Tibial artery (tissue), 4 donors: ENCODE data around the gene OR11H7.
A peak's percentile ranks its signal among the peaks of the same experiment; 100 is the strongest.

ENCODE experiments used
- DNase-seq, 2 donors: peaks; one replicate each; pipeline ENCODE4 v3.0.0-alpha.2; 2019
- H3K27ac ChIP-seq, 2 donors: fragments of 200-600 bp; sonication (generic) in 1 of 2; 1 replicate in 1 of 2; 2 replicates in 1 of 2; pipeline ENCODE4 v1.5.1; 2018 to 2019; ENCODE audit warnings: mild to moderate bottlenecking in 1 of 2
- H3K27me3 ChIP-seq, 2 donors: fragments of 200-600 bp; sonication (generic) in 1 of 2; one replicate each; pipeline versions ENCODE4 v1.5.1 to v1.6.0; 2016 to 2019
- H3K36me3 ChIP-seq, 3 donors: fragments of 200-600 bp; sonication (generic) in 2 of 3; one replicate each; pipeline ENCODE4 v1.5.1; 2016 to 2019; ENCODE audit warnings: mild to moderate bottlenecking in 2 of 3
- H3K4me1 ChIP-seq, 4 donors: fragments of 200-600 bp; sonication (generic) in 2 of 4; 1 replicate in 3 of 4; 2 replicates in 1 of 4; pipeline ENCODE4 v1.5.1; 2016 to 2019
- H3K4me3 ChIP-seq, 2 donors: fragments of 200-600 bp; sonication (generic) in 1 of 2; 1 replicate in 1 of 2; 2 replicates in 1 of 2; pipeline ENCODE4 v1.5.1; 2018 to 2019; ENCODE audit warnings: mild to moderate bottlenecking in 2 of 2
- H3K9me3 ChIP-seq, 3 donors: fragments of 200-600 bp; sonication (generic) in 1 of 3; one replicate each; pipeline ENCODE4 v1.5.1; 2016 to 2019
- CTCF ChIP-seq, 2 experiments: fragments of 200-600 bp in 1 of 2; fragments of 450-650 bp in 1 of 2; IDR thresholded peaks; one replicate each; pipeline ENCODE4 v1.5.1; 2017 to 2019; ENCODE audit warnings: antibody characterized with exemption in 2 of 2, mild to moderate bottlenecking in 1 of 2, moderate library complexity in 1 of 2
- intact Hi-C: fragments of 100-400 bp; cut with DNase I; formaldehyde crosslinking; loops from one replicate; pipeline ENCODE4 v1.15.0; 2023; ENCODE audit warnings: low total_unique reads

The OR11H7 gene

GRCh38 chr14:20228681-20229080 lies at the start of gene OR11H7:
Gene OR11H7 (plus strand): TSS chr14:20228981.
- peaks cover 0 to 12% (median 12%) of the 10 kb centered on the region in 3 donors for H3K9me3 ChIP-seq
- no peak within 1 kb of the TSS for H3K27ac ChIP-seq
- H3K4me1 ChIP-seq, result no peaks in the 10 kb centered on the region
- no peaks in the 10 kb centered on the region for H3K27me3 ChIP-seq
- H3K36me3 ChIP-seq, result no peaks in the 10 kb centered on the region
- no peak for TF ChIP-seq CTCF (IDR thresholded peaks at IDR 0.05)
- intact Hi-C loops, result no loop called here
- H3K4me3 ChIP-seq, result no peak within 1 kb of the TSS
- DNase-seq, result no peak

- no peak overlapping the region for H3K4me3 ChIP-seq
- H3K27ac ChIP-seq, result no peak overlapping the region
- no peak for TF ChIP-seq CTCF (IDR thresholded peaks at IDR 0.05)
- H3K4me1 ChIP-seq, result no peaks in the 10 kb centered on the region
- peak in 1 of 2 donors; percentile 38 for DNase-seq
- H3K27me3 ChIP-seq, result no peaks in the 10 kb centered on the region
- intact Hi-C loops, result no loop called here
- no peaks in the 10 kb centered on the region for H3K36me3 ChIP-seq
- H3K9me3 ChIP-seq, result no peaks in the 10 kb centered on the region
Observed at GRCh38 chr14:20179218-20179617, 49.6 kb upstream of the OR11H7 start.

GRCh38 chr14:20179880-20180279 lies 48.9 kb upstream of the OR11H7 start:
- intact Hi-C loops, result no loop called here
- DNase-seq, result no peak
- no peak overlapping the region for H3K4me3 ChIP-seq
- H3K4me1 ChIP-seq, result no peaks in the 10 kb centered on the region
- no peak overlapping the region for H3K27ac ChIP-seq
- TF ChIP-seq CTCF (IDR thresholded peaks at IDR 0.05), result no peak
- no peaks in the 10 kb centered on the region for H3K36me3 ChIP-seq
- H3K9me3 ChIP-seq, result no peaks in the 10 kb centered on the region
- no peaks in the 10 kb centered on the region for H3K27me3 ChIP-seq

- H3K27ac ChIP-seq, result no peak overlapping the region
- H3K27me3 ChIP-seq, result no peaks in the 10 kb centered on the region
- no peaks in the 10 kb centered on the region for H3K9me3 ChIP-seq
- intact Hi-C loops, result no loop called here
- no peak for DNase-seq
- no peaks in the 10 kb centered on the region for H3K36me3 ChIP-seq
- TF ChIP-seq CTCF (IDR thresholded peaks at IDR 0.05), result no peak
- no peaks in the 10 kb centered on the region for H3K4me1 ChIP-seq
- no peak overlapping the region for H3K4me3 ChIP-seq
Observed at GRCh38 chr14:20180486-20180885, 48.3 kb upstream of the OR11H7 start.

GRCh38 chr14:20184181-20184580 lies 44.6 kb upstream of the OR11H7 start:
- no peak for TF ChIP-seq CTCF (IDR thresholded peaks at IDR 0.05)

GRCh38 chr14:20190596-20190995 lies 38.2 kb upstream of the OR11H7 start, which contains the start of gene OR11G2:
Gene OR11G2 (plus strand): TSS chr14:20190896. CDS start chr14:20197438, 6,542 bp downstream.
- no peaks in the 10 kb centered on the region for H3K9me3 ChIP-seq
- H3K27ac ChIP-seq, result no peak within 1 kb of the TSS
- DNase-seq, result no peak
- no peak within 1 kb of the TSS for H3K4me3 ChIP-seq
- no peaks in the 10 kb centered on the region for H3K27me3 ChIP-seq
- TF ChIP-seq CTCF (IDR thresholded peaks at IDR 0.05), result no peak
- no peaks in the 10 kb centered on the region for H3K4me1 ChIP-seq
- H3K36me3 ChIP-seq, result no peaks in the 10 kb centered on the region
- intact Hi-C loops, result no loop called here

More at GRCh38 chr14:20184181-20184580, 44.6 kb upstream of the OR11H7 start:
- DNase-seq, result no peak
- H3K27ac ChIP-seq, result no peak overlapping the region
- no peaks in the 10 kb centered on the region for H3K4me1 ChIP-seq
- H3K27me3 ChIP-seq, result no peaks in the 10 kb centered on the region
- no peaks in the 10 kb centered on the region for H3K9me3 ChIP-seq
- H3K36me3 ChIP-seq, result no peaks in the 10 kb centered on the region
- H3K4me3 ChIP-seq, result no peak overlapping the region
- intact Hi-C loops, result no loop called here
